Right ventricle myocardium superior (tissue), 1 donor: ENCODE data around the gene BMP2K. TPM values are rescaled to one million over a fixed set of nuclear protein-coding genes. Genes with fewer than 3 reads are reported as not detected.
"Not testable (repeated sequence)": the region's sequence is repeated elsewhere in the genome, so short reads cannot be mapped to it uniquely, and the experiment has no call there.

Experiments used
- ATAC-seq: fragments of 200-7000 bp; cut with Tn5 transposase; one replicate; pipeline ENCODE4 v1.9.1; 2020; ENCODE audit warnings: mild to moderate bottlenecking; ENCODE audit not compliant: poor library complexity
- DNase-seq: peaks from one replicate; pipeline ENCODE4 v3.0.0-alpha.2; 2020
- intact Hi-C: fragments of 100-400 bp; cut with DNase I; formaldehyde crosslinking; loops from one replicate; pipeline ENCODE4 v1.11.2; 2022
- total RNA-seq: library from RNA; stranded (reverse); fragmentation: NEBNext Ultra II Directional; extraction: Animal tissue kit (Norgen Biotek cat#: 25700); gene quantifications from one replicate; pipeline ENCODE4 v1.2.1, GENCODE V29; 2021
- donor health status: DM: no; HTN: yes; CAD: no; lungs with severe emphysema.

Gene BMP2K
- total RNA-seq, 1 donor from 2014 or later, result 25.1 TPM

DNA sequence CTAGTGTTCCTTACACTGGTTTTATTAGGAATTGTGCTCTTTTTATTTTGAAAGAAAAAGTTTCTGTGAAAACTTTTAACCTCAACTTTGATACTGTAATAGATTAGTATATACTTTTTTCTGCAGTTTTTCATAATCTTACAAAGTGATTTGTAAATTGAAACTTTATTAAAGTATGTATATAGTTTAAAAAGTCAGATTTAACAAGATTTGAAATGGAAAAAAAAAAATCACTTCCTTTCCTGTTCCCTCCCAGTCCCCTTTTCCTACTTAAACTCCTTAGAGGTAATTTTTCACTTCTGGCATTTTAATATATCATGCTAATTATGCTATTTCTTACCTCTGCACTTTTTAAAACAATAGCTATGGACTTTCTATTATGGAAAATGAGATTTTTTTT lies 113.8 kb downstream of the BMP2K start:
- DNase-seq, result no peak
- no peak for ATAC-seq
- intact Hi-C loops, result no loop called here

DNA sequence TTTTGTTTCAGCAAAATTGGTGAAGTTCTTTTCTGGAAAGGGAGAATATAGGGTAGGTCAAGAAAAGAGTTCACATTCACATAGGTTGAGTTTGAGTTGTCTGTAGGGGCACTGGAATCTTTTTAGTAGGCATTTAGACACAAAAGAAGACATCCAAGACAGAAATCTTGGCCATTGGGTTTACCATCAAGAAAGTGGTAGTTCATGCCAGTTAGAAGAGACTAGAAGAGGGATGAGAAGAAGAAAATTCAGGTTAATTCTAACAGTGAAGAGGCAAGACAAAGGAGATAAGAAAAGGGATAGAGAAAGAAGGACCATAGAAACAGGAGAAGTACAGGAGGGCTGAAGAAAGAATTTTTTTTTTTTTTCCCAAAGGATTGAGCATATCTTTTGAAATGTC lies 123.2 kb downstream of the BMP2K start:
- intact Hi-C loops, result no loop called here
- ATAC-seq (no peak), DNase-seq (no peak)

DNA sequence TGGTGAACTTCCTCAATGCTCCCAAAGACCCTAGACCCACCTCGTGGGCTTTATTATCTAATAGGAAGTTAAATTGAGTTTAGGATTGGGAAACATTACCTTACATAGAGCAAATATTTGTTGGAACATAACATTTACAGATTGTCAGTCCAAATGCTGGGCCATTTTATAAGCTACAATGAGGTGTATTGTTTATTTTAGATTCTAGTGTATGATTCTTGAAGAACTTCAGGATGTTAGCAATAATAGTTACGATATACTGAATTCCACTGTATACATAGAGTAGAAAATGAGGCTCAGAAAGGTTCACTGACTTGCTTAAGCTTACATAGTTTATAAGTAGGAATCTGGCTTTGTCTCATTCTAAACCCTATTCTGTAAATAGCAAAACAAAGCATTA lies 125.7 kb downstream of the BMP2K start:
- intact Hi-C loops, result no loop called here
- no peak for DNase-seq
- no peak for ATAC-seq

DNA sequence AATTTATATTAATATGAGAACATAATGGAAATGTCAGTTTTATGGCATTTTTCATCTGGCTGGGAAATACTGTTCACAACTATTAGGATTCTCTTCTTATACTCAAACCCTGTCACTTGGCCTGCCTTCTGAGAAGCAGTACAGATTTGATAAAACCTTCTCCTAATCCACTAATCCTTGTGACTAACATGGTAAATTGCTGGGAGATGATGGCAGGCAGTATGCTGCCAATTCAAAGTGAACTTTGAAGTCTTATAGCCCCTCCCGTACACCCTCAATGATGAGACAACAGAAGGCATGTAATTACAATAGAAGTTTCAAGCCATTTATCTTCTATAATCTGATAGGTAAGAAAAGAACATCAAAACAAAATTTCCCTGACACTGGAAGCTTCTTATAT lies 126.1 kb downstream of the BMP2K start:
- intact Hi-C loops, result no loop called here
- no peak for ATAC-seq
- no peak for DNase-seq

DNA sequence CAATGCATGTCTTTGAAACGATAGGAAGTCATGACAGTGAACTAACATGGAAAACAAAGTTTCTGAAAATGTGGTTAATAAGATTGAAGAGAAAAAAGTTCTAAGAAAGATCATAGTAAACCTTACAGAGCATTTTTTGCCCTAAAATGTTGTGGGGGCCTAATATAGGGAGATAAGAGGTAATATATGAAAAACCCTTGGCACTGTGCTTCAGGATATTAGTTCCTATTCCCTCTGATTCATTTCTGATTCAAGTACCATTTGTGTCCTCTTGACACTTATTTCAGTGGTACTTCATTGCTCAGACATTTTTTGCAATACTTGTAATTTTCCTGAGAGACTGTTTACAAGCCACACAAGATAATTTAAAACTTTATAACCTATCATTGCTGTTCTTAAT lies 128.0 kb downstream of the BMP2K start:
- intact Hi-C loops, result no loop called here
- no peak for ATAC-seq

DNA sequence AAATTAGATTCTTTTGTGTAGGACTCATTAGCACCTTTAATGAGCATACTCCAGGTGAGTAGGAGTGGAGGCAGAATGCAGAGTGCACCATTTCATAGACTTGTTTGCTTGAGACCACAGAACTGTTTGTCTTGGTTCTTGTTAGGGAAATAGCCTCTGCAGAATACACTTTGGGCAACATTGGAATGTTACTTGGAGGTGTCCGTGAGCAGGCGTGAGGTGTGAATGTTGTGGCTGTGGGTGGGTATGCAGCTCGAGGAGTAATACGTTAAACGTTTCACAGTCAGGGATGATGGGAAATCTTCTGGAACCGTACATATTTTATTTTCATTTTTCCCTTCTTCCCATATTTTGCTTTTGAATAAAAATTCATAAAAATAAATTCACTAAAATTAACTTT lies 131.5 kb downstream of the BMP2K start:
- DNase-seq (no peak), ATAC-seq (no peak)
- intact Hi-C loops, result no loop called here

More for the DNA sequence above, 128.0 kb downstream of the BMP2K start:
- DNase-seq, result no peak

DNA sequence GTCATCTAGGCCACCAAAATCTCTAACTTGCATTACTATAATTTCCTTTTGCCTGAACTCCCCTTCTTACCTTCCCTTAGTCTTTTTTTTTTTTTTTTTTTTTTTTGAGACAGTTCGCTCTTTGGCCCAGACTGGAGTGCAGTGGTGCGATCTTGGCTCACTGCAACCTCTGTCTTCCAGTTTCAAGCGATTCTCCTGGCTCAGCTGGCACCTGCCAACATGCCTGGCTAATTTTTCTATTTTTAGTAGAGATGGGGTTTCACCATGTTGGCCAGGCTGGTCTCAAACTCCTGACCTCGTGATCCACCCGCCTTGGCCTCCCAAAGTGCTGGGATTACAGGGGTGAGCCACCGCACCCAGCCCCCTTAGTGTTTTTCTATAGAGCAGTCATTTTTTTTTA lies 132.8 kb downstream of the BMP2K start:
- DNase-seq, ATAC-seq, intact Hi-C loops: not testable (repeated sequence)

DNA sequence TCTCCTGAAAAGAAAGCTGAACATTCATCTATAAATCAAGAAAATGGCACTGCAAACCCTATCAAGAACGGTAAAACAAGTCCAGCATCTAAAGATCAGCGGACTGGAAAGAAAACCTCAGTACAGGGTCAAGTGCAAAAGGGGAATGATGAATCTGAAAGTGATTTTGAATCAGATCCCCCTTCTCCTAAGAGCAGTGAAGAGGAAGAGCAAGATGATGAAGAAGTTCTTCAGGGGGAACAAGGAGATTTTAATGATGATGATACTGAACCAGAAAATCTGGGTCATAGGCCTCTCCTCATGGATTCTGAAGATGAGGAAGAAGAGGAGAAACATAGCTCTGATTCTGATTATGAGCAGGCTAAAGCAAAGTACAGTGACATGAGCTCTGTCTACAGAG lies 134.5 kb downstream of the BMP2K start:
- ATAC-seq (no peak), DNase-seq (no peak)
- intact Hi-C loops, result no loop called here

DNA sequence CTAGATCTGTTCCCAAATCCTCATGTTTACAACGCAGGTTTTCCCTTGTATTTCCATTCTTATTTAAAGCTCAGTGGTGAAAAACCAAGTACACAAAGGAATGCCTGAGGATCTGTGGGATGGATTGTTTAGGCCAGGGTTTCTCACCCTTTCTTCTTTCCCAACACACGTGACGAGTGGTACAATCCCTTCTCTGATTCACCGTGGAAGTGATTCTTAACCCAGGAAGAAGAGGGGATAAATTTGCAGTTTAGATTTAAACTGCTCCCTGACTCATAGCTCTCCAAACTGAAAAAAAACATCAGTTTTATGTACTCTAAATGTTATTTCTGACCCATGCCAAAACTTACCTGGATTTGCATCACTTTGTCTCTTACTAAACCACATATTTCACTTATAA lies 146.1 kb downstream of the BMP2K start:
- no peak for DNase-seq

DNA sequence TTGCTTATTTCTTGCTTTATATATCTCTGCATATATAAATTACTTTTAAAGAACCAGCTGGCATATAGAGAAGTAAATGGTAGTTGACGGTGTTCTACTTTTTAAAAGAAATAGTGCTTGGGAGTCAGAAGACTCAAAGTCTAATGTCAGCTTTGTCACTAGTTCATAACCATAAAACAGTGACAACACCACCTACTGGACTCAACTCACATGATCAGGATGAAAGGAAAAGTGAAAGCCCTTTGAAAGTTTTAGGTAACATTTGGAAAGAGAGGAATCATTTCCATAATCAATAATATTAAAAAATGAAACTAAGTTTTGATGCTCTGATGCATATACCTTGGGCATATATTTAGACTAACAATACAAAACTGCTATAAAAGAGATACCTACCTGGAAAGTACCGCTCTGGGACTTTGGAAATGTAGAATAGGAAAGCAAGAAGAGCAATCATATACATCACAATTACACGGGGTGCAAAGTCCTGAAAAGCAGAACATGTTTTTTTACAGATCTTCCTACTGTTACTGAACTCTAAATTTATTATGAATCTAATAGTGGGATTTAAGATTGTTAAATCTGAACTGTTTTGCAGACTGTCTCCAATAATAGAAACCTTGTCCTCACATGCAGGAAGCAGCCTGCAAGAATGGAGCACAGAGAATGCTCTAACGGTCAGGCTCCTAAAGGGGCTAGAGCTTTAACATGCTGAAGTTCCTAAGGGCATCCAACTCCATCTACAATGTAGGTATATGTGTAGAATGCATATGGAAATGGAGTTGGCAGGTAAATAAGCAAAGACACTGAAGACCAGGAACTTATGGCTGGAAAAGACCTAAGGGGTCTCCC lies 147.5 kb downstream of the BMP2K start:
- no peak for ATAC-seq

More for the DNA sequence above, 146.1 kb downstream of the BMP2K start:
- ATAC-seq, result no peak
- intact Hi-C loops, result no loop called here

DNA sequence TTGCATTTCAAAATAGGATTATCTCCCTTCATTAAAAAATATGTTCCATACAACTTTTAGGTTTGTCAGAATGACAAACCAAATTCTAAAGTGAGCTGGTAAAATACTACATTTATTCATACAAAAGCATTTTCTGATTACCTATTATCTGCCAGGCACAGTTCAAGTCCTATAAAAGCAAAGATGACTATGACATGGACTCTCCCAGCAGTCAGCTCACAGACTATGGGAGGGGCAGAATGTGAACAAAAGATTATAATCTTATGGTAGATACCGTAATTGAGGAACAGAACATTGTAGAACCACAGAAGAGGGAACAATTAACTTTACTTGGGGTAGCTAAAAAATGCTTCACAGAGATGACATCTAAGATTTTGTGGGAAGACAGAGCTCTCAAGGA lies 150.7 kb downstream of the BMP2K start:
- intact Hi-C loops, result no loop called here
- no peak for DNase-seq
- ATAC-seq, result no peak

More for the DNA sequence above, 147.5 kb downstream of the BMP2K start:
- no peak for DNase-seq
- intact Hi-C loops, result no loop called here

DNA sequence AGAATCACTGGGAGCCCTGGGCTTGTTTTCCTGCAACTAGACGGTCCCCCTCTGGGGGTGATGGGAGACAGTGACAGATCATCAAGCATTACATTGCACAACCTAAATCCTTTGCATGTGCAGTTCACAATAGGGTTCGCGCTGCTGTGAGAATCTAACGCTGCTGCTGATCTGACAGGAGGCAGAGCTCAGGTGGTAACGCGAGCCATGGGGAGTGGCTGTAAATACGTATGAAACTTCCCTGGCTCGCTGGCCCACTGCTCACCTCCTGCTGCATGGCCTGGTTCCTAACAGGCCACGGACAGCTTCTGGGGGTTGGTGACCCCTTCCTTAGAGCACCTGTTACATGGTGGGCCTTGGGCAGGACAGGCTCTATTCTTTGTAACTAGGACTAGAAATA lies 152.7 kb downstream of the BMP2K start:
- intact Hi-C loops, result no loop called here
- no peak for ATAC-seq
- no peak for DNase-seq

DNA sequence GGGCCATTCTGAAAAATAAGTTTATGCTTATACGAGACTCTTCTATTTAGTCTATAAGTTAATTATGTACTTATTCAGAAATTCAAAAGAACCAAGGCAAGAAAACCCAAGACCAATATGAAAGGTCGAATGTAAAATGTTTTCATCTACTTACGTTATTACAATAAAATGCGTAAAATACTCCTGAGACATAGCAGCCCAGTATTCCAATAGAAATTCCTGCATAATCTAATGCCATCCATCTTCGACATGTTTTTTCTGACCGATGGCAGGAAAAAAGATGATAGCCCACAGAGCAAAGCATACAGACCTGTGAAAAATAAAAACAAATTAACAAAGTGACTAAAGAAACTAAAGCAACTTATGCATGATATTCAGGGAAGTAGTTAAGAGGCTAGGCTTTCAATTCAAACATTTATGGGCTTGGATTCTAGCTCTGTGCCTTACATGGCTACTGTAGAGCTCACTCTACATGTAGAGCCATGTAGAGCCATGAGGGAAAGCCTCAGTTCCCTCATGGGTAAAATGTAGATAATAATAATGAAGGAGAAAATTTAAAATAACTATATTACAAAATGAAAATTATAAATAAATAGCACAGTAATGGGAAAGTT lies 154.0 kb downstream of the BMP2K start:
- intact Hi-C loops, result no loop called here
- no peak for DNase-seq

DNA sequence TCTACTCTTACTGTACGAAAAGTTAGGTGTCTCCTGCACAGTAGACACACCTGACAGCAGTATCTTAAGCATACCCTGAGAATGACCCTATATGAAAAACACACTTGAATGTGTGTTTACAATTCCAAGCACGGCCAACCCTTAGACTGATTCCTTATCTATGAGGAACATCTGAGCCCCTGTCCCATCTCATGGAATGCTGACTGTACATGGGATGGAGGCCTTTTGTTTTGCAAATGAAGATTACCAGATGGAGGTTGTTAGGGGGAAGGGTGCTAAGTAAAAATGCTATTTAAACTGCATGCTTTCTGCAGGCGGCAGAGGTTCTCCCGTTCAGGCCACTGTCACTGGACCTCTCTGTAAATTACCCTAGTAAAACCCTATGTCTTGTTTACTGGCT lies 160.8 kb downstream of the BMP2K start:
- ATAC-seq, result no peak
- intact Hi-C loops, result no loop called here
- DNase-seq, result no peak

More for the DNA sequence above, 154.0 kb downstream of the BMP2K start:
- no peak for ATAC-seq

DNA sequence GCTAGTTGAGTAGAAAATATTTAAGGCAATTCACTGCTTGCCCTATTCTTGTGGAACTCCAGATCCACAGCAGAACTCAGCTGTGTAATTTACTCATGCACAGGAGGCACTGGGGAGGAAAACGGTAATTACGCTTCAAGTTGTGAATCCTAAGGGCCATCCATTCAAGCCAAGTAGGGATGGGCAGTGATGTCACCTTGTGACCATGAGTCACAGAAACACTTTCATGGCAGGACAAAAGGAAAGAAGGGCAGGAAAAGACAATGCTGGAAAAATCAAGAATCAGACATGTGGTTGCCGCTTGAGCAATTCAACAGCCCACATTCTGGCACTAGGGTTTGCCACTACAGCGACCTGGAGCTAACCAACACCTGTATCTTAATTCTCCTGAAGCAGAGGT lies 161.7 kb downstream of the BMP2K start:
- intact Hi-C loops, result no loop called here
- ATAC-seq (no peak), DNase-seq (no peak)

DNA sequence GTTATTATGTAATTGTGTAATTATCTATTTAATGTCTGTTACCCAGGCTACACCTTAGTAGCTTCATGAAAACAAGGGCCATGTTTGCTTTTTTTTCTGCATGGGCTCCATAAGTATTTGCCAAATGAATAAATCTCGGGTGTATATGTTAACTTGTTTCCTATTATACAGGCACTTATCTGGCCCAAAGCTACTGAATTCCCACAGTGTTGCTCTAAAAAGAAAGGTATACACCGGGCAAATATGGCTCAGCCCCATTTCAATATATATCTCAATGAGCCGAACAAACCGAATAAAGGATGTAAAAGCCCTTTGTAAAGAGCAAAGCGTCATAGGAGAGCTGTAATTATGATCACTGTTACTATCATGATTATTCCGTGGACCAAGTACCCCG lies 162.3 kb downstream of the BMP2K start:
- intact Hi-C loops, result no loop called here
- ATAC-seq, result no peak
- DNase-seq, result no peak

DNA sequence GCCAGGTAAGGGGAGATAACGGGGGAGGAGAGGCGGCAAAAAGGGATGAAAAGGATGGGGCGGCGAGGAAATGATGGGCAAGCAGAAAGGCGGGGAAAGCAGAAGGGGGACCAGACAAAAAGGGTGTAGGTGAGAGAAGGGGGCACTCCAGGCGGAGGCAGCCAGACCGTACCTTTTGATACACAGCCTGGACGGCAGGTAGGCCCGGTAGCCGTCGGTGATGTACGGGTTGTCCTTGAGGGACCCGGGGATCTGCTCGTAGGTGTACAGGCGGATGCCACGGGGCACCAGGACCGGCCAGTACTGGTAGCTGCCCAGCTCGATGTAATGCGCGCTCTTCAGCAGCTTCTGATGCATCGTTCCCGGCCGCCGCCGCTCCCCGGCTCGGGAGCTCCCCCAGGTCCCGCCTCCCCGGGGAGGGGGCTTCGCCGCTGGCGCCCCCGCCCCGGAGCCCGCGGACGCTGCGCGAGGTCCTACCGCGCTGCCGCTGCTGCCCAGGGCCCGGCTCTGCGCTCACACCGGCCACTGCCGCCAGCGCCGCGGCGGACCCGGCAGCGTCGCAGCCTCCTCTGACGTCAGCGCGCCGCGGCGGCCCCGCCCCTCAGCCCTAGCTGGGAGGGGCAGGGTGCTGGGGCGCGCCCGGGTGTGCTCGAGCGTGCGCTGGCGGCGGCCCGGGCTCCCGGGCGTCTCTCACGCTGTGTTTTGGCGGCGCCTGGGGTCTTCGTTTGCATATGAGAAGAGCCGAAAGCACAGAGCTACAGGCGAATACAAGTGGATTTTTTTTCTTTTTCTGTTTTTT lies 162.9 kb downstream of the BMP2K start, which contains the start of gene PAQR3:
Gene PAQR3, minus strand, starts transcription at position 571 of the 799 bp plus-strand sequence. Its CDS starts 214 bp downstream, at position 357.
- DNase-seq (peak; percentile 94), ATAC-seq (peak; percentile 100)
- intact Hi-C loops, result no loop called here

DNA sequence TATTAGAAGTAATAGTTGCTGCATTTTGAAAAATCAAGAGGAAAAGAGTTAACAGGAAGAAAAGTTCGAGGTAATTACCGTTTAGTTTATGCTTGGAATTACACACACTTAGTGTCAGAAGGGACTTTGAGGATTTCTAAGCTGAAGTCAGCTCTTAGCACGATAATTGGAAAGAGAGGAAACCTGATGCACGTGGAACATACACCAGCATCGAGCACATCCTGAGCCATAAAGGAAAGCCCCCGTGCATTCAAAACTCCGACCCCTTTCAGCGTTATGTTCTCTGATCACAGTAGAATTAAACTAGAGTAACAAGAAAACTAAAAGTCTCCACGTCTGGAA lies 163.5 kb downstream of the BMP2K start:
- intact Hi-C loops, result no loop called here

DNA sequence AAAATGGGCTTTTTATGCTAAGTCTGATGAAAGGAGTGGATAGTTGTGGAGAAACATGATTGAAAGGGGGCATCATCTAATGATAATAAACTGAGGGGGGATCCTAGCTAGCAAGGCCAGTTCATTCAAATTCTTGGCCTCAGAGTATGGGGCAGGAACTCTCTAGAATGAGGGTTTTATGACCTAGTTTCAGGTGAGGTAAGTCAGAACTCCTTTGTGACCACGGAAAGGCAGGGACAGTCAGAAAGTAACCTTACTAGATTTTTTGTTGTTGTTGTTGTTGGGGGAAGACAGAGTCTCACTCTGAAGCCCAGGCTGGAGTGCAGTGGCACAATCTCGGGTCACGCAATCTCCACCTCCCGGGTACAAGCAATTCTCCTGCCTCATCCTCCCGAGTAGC lies 164.6 kb downstream of the BMP2K start:
- DNase-seq (no peak), ATAC-seq (no peak)
- intact Hi-C loops, result no loop called here

More for the DNA sequence above, 163.5 kb downstream of the BMP2K start:
- ATAC-seq, result peak; percentile 29
- DNase-seq, result no peak

DNA sequence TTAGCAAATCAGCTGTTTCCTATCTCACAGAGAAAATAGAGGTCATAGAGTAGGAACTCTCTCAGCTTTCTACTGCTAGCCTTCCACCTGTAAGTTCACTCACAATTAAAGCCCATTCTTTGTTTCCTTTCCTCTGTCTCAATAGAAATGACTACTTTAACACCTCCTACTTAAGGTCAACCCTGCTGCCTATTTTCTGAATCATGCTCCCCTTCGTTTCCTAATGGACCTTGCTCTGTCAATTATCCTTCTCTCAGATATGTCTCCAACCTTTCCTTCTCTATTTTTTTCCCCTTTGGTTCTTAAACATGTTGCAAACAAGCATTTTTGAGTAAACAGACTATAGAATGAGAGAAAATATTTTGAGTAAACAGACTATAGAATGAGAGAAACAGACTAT lies 168.2 kb downstream of the BMP2K start:
- no peak for ATAC-seq
- no peak for DNase-seq
- intact Hi-C loops, result no loop called here
